Psoas muscle (tissue), 8 donors: Measurements from ENCODE around the gene AGER. TPM values are rescaled to one million over a fixed set of nuclear protein-coding genes. Genes with fewer than 3 reads are reported as not detected.

Experiments
- ATAC-seq, 4 donors: fragments of 200-7000 bp; cut with Tn5 transposase; one replicate each; pipeline ENCODE4 v1.9.1; 2020; ENCODE audit warnings: moderate library complexity in 3 of 4, mild to moderate bottlenecking in 2 of 4
- DNase-seq, 2 donors: peaks; one replicate each; pipeline ENCODE4 v3.0.0-alpha.2; 2020
- H3K27ac ChIP-seq: fragments of 200-600 bp; one replicate; pipeline ENCODE4 v1.8.0; 2022
- H3K27me3 ChIP-seq, 3 donors: fragments of 200-600 bp in 1 of 3; one replicate each; pipeline versions ENCODE4 v1.6.1 to v1.8.0; 2013 to 2022; ENCODE audit warnings: low read length in 2 of 3, mild to moderate bottlenecking in 2 of 3, moderate library complexity in 1 of 3; ENCODE audit not compliant: insufficient read depth in 3 of 3
- H3K36me3 ChIP-seq, 2 donors: fragments of 200-600 bp in 1 of 2; one replicate each; pipeline versions ENCODE4 v1.6.1 to v1.8.0; 2013 to 2022; ENCODE audit warnings: low read depth in 1 of 2, mild to moderate bottlenecking in 1 of 2, moderate library complexity in 1 of 2; ENCODE audit not compliant: insufficient read depth in 1 of 2
- H3K4me1 ChIP-seq: fragments of 200-600 bp; one replicate; pipeline ENCODE4 v1.8.0; 2022
- H3K4me3 ChIP-seq: fragments of 200-600 bp; one replicate; pipeline ENCODE4 v1.8.0; 2022; ENCODE audit warnings: mild to moderate bottlenecking
- H3K9me3 ChIP-seq: fragments of 200-600 bp; one replicate; pipeline ENCODE4 v1.8.0; 2022
- WGBS, 3 donors: extraction: QIAGEN DNeasy Blood & Tissue Kit; methylation state at CpG; one replicate each; pipeline versions ENCODE4 v1.1.6 to v1.1.7; 2013; 5-methylcytosine and 5-hydroxymethylcytosine counted together
- intact Hi-C, 2 donors: fragments of 100-400 bp; cut with DNase I; formaldehyde crosslinking; loops; one replicate each; pipeline versions ENCODE4 v1.11.0 to v1.14.2; 2022
- polyA plus RNA-seq, 3 donors: library from polyadenylated mRNA; stranded (reverse); fragments of 200-250 nt; gene quantifications; one replicate each; pipeline ENCODE4 v1.2.3, GENCODE V29; 2013
- total RNA-seq, 4 donors: library from RNA; stranded (reverse); fragmentation: NEBNext Ultra II Directional in 2 of 4; extraction: Animal tissue kit (Norgen Biotek cat#: 25700) in 2 of 4; gene quantifications; one replicate each; pipeline versions ENCODE4 v1.2.1 to v1.2.4, GENCODE V29; 2021 to 2023
- TF ChIP-seq, protein P1 (sequence below): fragments of 200-600 bp; IDR thresholded peaks from one replicate; pipeline ENCODE4 v1.8.0; 2022; ENCODE audit warnings: antibody characterized with exemption
- donor health status: healthy with polysubstance abuse.
- donor health status: DM: no; HTN: no; CAD: no; lungs with moderate emphysema.
- donor health status: Bipolar disorder and iron deficiency.
- donor health status: healthy.
- donor health status: DM: yes; HTN: yes; CAD: no.
- donor health status: DM: no; HTN: no; CAD: no.
- donor health status: DM: no; HTN: no; CAD: no.
- donor health status: DM: yes; HTN: yes; CAD: no.

The AGER gene
- total and polyA plus RNA-seq, 7 donors = 0.79 to 2.0 (median 1.2) TPM

- Histone ChIP-seq H3K4me1 (peaks cover 2% of the 10 kb centered on the region), H3K27me3 (no peaks in the 10 kb centered on the region), H3K9me3 (no peaks in the 10 kb centered on the region), H3K36me3 (no peaks in the 10 kb centered on the region), H3K27ac (no peak overlapping the region), H3K4me3 (no peak overlapping the region)
- ATAC-seq = no peak
- 73 to 82% (median 79%) methylated on average over 9 of the region's 9 CpGs for WGBS, 3 donors
- TF ChIP-seq, protein P1, sequence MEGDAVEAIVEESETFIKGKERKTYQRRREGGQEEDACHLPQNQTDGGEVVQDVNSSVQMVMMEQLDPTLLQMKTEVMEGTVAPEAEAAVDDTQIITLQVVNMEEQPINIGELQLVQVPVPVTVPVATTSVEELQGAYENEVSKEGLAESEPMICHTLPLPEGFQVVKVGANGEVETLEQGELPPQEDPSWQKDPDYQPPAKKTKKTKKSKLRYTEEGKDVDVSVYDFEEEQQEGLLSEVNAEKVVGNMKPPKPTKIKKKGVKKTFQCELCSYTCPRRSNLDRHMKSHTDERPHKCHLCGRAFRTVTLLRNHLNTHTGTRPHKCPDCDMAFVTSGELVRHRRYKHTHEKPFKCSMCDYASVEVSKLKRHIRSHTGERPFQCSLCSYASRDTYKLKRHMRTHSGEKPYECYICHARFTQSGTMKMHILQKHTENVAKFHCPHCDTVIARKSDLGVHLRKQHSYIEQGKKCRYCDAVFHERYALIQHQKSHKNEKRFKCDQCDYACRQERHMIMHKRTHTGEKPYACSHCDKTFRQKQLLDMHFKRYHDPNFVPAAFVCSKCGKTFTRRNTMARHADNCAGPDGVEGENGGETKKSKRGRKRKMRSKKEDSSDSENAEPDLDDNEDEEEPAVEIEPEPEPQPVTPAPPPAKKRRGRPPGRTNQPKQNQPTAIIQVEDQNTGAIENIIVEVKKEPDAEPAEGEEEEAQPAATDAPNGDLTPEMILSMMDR = no peak
- intact Hi-C loops = no loop called here
- no peak for DNase-seq
Measured at GRCh38 chr6:32202186-32202585, 18.1 kb upstream of the AGER start.

DNA sequence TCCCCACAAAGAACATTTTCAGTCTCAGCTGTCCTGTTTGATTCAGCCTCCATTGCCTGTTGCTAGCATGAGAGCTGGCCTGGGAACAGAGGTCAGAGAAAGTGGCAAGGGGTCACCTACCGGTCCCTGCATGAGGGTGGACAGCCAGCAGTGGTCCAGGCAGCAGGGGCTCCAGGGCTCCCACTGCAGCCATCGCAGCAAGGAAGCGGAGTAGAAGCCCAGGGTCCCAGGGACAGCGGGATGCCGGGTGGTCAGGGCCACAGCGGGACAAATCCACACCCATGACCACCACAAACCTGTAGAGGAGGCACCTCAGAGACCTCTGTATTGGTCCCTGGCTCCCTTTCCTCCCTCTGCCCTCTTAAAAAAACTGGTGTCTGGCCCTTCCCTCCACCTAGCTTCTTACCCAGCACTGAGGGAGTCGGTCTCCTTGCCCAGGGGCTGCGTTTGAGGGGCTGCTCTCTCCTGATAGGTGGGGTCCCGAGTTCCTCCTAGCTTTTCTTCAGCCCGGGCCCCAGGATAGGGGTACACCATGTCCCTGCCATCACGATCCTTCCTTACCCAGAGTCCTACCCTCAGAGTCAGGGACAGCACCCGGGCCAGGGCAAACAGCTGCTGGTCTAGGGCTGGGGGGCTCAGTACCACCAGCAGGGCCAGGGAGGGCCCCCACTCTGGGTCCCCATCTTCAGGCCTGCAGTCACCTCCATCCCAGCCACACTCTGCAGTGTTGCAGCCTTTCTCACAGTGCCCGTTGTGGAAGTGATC lies 16.8 kb upstream of the AGER start:
- WGBS, 3 donors = 83 to 85% (median 84%) methylated on average over 13 of the region's 13 CpGs
- ATAC-seq (no peak), DNase-seq (no peak)
- Histone ChIP-seq H3K36me3 (no peaks in the 10 kb centered on the region), H3K27ac (no peak overlapping the region), H3K4me1 (peaks cover 10% of the 10 kb centered on the region), H3K9me3 (no peaks in the 10 kb centered on the region), H3K27me3 (no peaks in the 10 kb centered on the region), H3K4me3 (no peak overlapping the region)
- intact Hi-C loops = no loop called here
- TF ChIP-seq, protein P1 = no peak

DNA sequence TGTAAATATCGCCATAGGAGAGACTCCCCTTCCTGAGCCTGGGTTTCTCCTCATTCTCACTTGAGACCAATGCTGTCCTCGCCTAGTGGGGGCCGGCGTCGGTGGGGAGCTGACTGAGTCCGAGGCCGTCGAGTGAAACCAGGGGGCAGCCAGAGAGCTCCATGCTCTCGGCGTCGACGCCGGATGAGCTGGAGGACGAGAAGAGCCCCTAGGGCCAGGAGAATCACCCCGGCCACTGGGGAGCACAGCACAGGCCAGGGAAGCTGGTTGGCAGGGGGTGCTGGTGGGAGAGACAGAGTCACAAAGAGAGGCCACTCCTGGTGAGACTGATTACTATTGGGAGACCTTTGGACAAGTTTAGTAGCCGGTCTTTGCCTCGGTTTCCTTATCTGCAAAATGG lies 14.8 kb upstream of the AGER start:
- 89 to 91% (median 89%) methylated on average over 17 of the region's 17 CpGs for WGBS, 3 donors
- no peaks in the 10 kb centered on the region for H3K9me3 ChIP-seq
- no peaks in the 10 kb centered on the region for H3K27me3 ChIP-seq
- no peak overlapping the region for H3K4me3 ChIP-seq
- ATAC-seq (no peak), DNase-seq (no peak)
- H3K27ac ChIP-seq = no peak overlapping the region
- H3K4me1 ChIP-seq = peaks cover 18% of the 10 kb centered on the region
- H3K36me3 ChIP-seq = no peaks in the 10 kb centered on the region
- intact Hi-C loops = loop anchor here (5.0 to 10.0 kb wide), 2 partner anchors 82 to 996 kb away; partner anchors contain the start of gene COL11A2 (in 1 of the 2)
- TF ChIP-seq, protein P1 = no peak

DNA sequence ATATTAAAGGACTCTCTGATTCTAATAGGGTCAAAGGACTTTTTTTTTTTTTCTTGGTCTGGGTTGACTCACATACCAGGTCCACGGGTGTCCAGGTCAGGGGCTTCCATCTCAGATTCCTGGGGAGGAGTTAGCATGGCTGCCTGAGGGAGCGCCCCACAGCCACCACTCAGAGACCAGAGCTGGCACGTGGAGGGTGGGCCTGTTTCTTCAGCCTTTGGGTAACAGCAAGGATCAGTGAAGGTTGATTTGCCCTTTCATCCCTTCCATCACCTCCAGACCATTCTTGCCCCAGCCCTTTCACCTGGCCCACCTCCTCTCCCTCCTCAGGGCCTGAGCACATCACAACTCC lies 14.3 kb upstream of the AGER start:
- Histone ChIP-seq H3K9me3 (no peaks in the 10 kb centered on the region), H3K4me3 (no peak overlapping the region), H3K36me3 (no peaks in the 10 kb centered on the region), H3K27ac (no peak overlapping the region), H3K4me1 (peaks cover 18% of the 10 kb centered on the region), H3K27me3 (no peaks in the 10 kb centered on the region)
- no peak for ATAC-seq
- intact Hi-C loops = loop anchor here (5.0 to 10.0 kb wide), 2 partner anchors 81 to 996 kb away; partner anchors contain the start of gene COL11A2 (in 1 of the 2)
- 68 to 75% (median 71%) methylated on average over 3 of the region's 3 CpGs for whole genome bisulfite sequencing, 3 donors
- TF ChIP-seq, protein P1 = no peak
- no peak for DNase-seq
